Upper lobe of left lung (tissue), 4 donors: ENCODE results near the gene SPRR2F.

Experiments used
- CTCF ChIP-seq, 6 experiments: fragments of 450-650 bp in 4 of 6; fragments of 200-600 bp in 2 of 6; sonication (generic) in 2 of 6; IDR thresholded peaks; one replicate each; pipeline ENCODE4 v1.5.1; 2016 to 2019; ENCODE audit warnings: antibody characterized with exemption in 6 of 6
- EP300 ChIP-seq, 4 donors: sonication (generic); formaldehyde crosslinking; IDR thresholded peaks; one replicate each; pipeline ENCODE4 v1.5.1; 2017; ENCODE audit warnings: antibody characterized with exemption in 4 of 4, control low read depth in 2 of 4
- POLR2A ChIP-seq, 4 donors: fragments of 450-650 bp; IDR thresholded peaks; one replicate each; pipeline ENCODE4 v1.5.1; 2016 to 2017; ENCODE audit warnings: antibody characterized with exemption in 4 of 4, mild to moderate bottlenecking in 2 of 4
- POLR2AphosphoS5 ChIP-seq, 2 donors: sonication (generic); formaldehyde crosslinking; IDR thresholded peaks; one replicate each; pipeline ENCODE4 v1.5.1; 2017; ENCODE audit warnings: antibody characterized with exemption in 2 of 2

DNA sequence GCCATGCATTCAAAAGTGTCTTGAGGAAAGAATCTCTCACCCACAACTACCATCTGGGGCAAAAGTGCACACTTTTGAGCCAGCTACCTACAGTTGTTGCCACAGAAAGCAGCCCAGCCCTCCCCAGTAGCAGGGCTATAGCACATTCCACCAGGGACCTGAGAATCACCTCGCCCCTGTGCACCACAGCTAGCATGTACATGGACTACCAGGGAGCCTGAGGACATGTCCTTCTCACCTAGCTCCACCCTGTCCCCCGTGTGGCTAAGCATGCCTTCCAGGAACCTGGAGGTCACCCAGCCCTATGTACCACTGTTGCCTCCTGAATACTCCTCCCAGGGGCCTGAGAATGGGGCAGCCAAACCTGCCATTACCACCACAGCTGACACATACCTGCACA, 20.4 kb upstream of the SPRR2F start:
- TF ChIP-seq CTCF (IDR thresholded peaks at IDR 0.05) (no peak), EP300 (IDR thresholded peaks at IDR 0.05) (no peak), POLR2AphosphoS5 (IDR thresholded peaks at IDR 0.05) (no peak), POLR2A (IDR thresholded peaks at IDR 0.05) (no peak)
